HS-5 (cell line): ENCODE data around the gene FZD1.

Experiments used
- DNase-seq: peaks from one replicate; pipeline ENCODE4 v3.0.0-alpha.2; 2012; ENCODE audit warnings: low read depth

FZD1 gene

DNA sequence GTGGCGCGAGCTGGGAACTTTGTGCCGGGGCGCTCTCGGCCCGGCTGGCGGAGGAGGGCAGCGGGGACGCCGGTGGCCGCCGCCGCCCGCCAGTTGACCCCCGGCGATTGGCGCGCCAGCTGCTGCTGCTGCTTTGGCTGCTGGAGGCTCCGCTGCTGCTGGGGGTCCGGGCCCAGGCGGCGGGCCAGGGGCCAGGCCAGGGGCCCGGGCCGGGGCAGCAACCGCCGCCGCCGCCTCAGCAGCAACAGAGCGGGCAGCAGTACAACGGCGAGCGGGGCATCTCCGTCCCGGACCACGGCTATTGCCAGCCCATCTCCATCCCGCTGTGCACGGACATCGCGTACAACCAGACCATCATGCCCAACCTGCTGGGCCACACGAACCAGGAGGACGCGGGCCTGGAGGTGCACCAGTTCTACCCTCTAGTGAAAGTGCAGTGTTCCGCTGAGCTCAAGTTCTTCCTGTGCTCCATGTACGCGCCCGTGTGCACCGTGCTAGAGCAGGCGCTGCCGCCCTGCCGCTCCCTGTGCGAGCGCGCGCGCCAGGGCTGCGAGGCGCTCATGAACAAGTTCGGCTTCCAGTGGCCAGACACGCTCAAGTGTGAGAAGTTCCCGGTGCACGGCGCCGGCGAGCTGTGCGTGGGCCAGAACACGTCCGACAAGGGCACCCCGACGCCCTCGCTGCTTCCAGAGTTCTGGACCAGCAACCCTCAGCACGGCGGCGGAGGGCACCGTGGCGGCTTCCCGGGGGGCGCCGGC is 870 bp downstream of the FZD1 start:
- DNase-seq, result no peak

DNA sequence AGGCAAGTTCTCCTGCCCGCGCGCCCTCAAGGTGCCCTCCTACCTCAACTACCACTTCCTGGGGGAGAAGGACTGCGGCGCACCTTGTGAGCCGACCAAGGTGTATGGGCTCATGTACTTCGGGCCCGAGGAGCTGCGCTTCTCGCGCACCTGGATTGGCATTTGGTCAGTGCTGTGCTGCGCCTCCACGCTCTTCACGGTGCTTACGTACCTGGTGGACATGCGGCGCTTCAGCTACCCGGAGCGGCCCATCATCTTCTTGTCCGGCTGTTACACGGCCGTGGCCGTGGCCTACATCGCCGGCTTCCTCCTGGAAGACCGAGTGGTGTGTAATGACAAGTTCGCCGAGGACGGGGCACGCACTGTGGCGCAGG is 1.4 kb downstream of the FZD1 start:
- no peak for DNase-seq

- no peak for DNase-seq
These were observed 1.9 kb downstream of the FZD1 start for GRCh38 chr7:91266067-91266688.

GRCh38 chr7:91266689-91267090 is 2.5 kb downstream of the FZD1 start:
- no peak for DNase-seq

GRCh38 chr7:91267171-91267955 is 3.1 kb downstream of the FZD1 start:
- no peak for DNase-seq

GRCh38 chr7:91270372-91270771 is 6.1 kb downstream of the FZD1 start:
- DNase-seq, result no peak

- DNase-seq, result no peak
These were observed 12.7 kb downstream of the FZD1 start for GRCh38 chr7:91276909-91277308.

- no peak for DNase-seq
These were observed 16.0 kb downstream of the FZD1 start for GRCh38 chr7:91280185-91280584.

GRCh38 chr7:91280604-91281003 is 16.4 kb downstream of the FZD1 start:
- DNase-seq, result no peak

DNA sequence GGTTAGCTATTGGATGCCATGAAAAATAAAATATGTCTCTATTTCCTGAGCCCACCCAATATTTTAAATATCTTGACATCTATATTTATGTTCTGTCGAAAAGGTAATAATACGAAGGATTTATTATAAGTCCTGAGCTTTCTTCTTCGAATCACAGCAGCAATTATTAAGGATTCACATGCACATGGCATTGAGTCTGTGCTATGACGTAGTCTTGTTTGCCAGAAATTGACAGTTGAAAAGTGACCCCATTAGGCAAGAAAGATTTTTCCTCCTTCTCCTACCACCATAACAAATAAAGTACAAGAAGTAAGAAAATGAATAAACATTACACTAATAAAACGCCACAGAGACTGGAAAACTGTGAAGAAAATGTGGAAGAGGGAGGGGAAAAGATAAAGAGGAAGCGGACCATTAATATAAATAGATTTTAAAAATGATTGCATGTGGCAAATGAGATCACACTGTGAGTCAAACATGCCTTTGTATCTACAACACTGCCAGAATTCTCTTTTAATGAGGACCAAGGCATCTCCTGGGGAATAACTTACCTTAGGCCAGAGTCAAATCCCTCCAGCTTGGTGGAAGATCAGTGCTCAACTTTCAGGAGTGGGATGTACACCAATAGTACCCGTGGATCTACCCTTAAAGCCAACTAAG is 21.6 kb downstream of the FZD1 start:
- no peak for DNase-seq

DNA sequence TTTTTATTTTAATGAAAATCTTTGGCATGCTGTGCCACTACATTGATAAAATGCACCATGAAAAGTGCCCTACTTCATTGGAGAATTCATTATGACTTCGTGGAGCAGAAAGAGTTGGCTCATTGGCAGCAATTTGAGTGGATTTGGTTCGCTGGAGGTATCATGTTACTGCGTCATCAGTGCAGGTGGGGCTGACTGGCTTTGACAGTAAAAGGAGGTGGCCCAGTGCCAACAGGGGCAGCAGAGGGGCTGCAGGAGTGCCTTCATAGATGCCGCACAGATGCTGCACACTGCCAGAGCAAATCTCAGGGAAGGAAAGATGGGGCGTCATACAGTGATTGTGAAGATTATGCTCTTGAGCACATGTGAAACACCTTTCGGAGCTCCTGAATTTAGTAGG is 22.2 kb downstream of the FZD1 start:
- DNase-seq, result no peak

DNA sequence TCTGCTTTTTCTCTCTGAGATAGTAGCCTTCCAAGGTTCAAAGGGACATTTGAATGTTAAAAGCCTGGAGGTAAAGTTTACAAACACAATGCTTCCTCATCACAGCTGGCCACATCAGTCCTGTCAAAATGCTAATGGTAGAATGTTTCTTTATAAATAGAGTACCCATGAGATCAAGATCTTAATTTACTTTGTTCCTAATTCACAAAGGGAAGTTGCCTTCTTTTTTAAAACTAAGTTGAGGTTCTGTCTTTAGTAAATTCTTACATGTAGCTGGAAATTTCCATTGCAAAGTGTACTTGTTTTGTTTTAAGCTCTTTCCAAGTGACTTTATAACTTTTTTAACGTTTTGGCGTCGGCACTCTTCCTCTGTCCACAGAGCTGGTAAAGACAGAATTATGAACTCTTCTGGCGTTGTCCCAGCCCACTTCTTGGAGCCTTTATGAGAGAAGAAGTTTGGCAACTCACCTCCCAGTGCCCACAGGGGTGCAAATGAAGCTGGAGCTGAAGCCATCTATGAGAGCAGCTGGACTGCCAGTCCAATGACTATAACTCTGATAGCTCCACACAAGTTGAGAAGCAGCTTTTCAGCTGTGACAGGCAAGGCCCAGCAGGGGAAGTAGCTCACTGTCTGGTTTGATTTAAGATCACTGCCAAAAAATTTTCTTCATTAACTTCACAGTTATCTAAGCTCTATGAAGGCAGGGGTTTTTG is 23.3 kb downstream of the FZD1 start:
- DNase-seq, result no peak

DNA sequence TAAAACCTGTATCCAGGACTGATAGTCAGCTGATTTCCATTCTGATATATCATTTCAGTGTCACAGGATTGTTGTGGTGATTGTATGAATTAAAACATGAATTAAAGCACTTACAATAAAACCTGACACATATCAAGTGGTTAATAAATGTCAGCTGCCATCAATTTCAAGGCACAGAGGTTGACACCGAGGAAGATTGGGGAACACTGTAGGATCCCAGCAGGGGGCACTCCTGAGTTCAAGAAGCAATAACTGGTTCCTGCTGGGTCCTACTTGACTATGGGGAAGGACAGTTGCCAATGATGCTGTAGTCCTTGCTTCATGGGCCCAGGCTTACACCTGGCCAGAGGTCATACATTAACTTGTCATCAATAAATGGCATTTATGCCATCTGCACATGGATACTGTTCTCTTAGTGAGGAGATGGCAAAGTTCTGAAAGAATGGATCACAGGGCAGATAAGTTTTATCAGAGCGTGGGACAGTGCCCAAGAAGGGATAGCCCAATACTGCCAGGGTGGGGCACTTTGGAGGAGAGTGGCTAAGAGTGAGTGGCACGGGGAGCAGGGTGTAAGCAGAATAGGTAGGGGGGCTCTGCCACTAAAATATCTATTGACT is 24.1 kb downstream of the FZD1 start:
- no peak for DNase-seq

DNA sequence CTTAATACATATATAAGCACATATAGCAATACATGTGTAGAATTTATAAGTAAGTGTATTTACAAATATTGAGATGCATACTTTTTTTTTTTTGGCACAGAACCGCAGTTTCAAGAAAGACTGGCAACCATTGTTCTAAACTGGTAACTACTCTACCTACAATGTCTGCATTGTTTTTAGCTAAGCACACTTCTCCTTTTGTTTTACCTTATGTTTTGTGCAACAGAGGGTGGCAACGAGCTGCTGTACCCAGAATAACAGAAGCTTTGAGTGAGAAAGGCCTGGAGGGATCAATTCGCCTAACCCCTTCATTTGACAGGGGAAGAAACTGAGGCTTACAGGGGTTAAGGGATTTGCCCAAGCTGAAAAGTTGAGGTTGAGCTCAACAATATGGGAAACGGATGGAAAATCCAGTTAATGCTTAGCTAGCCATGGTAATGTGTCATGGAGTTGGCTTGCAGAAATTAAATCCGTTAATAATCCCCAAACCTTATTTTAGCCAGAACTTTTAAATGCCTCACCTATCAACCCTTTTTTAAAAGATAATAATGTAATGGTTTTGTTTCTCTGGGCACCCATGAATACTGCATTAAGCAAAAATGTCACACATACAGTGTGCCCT is 25.5 kb downstream of the FZD1 start:
- DNase-seq, result no peak

GRCh38 chr7:91291302-91291701 is 27.1 kb downstream of the FZD1 start:
- DNase-seq, result no peak

DNA sequence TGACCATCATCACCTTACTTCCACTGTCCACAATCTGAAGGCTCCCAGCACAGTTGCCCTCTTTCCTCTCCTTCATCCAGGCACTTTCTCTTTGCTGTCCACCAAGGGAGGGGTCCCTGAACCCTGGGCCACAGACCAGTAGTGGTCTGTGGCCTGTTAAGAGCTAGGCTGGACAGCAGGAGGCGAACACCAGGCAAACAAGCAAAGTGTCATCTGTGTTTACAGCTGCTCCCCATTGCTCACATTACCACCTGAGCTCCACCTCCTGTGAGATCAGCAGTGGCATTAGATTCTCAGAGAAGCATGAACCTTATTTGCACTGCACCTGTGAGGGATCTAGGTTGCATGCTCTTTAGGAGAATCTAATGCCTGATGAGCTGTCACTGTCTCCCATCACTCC is 27.7 kb downstream of the FZD1 start:
- DNase-seq, result no peak

- no peak for DNase-seq
These were observed 28.3 kb downstream of the FZD1 start for GRCh38 chr7:91292506-91292905.

- no peak for DNase-seq
These were observed 28.9 kb downstream of the FZD1 start for GRCh38 chr7:91293136-91293535.

DNA sequence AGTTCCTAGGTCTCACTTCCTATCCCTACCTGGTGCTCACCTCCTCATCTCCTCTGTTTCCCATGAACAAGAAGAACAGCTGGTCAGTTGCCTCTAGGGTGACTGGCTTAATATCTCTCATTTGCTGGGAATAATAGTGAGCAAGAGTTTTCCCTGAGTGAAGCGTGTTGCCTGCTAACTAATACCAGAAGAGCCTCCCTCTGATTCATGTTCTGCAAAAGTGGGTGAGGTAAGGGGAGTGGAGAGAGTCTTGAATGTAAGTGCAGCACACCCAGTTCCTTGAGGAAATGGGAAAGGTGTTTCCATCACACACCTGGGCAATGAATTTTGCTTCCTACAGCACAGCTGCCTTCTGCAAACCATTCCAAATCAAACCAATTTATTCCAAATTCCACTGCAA is 29.6 kb downstream of the FZD1 start:
- no peak for DNase-seq

- no peak for DNase-seq
These were observed 30.5 kb downstream of the FZD1 start for GRCh38 chr7:91294639-91295220.

DNA sequence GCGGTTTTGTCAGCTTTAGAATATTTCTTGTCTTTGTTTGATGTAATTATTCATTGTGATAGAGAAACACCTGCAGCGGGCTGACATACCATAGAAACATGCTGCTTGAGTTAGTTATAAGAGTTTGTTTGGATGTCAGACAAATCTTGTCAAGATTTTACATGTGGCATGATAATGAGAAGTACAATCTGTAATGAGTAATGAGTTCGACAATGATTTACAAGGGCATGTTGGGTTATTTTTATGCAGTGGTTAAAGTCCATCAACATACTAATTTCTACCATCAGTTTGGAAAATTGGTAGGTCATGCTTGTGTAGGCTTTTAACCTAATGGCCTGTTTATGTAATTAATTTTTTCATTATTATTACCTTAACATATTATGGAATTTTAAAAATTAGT is 31.3 kb downstream of the FZD1 start:
- DNase-seq, result no peak
